Osteoblast (primary cell): ENCODE results near the gene GAMT. TPM values are rescaled to one million over a fixed set of nuclear protein-coding genes. Genes with fewer than 3 reads are reported as not detected.

Experiments used
- DNase-seq: peaks from one replicate; pipeline ENCODE4 v3.0.0; 2011; ENCODE audit warnings: low spot score, mixed read lengths; ENCODE audit not compliant: insufficient read length; ENCODE audit errors: missing footprints
- H2AFZ ChIP-seq: 2 replicates; pipeline ENCODE4 v1.6.0; 2011; ENCODE audit warnings: mild to moderate bottlenecking, low read length
- H3K27ac ChIP-seq: 2 replicates; pipeline ENCODE4 v1.5.1; 2011; ENCODE audit warnings: mild to moderate bottlenecking, low read depth, low read length, moderate library complexity
- H3K27me3 ChIP-seq: 2 replicates; pipeline ENCODE4 v1.6.0; 2012; ENCODE audit warnings: mild to moderate bottlenecking, control low read depth, inconsistent platforms, low read length, moderate library complexity; ENCODE audit not compliant: insufficient read depth
- H3K36me3 ChIP-seq: 2 replicates; pipeline ENCODE4 v1.5.1; 2011; ENCODE audit warnings: mild to moderate bottlenecking, low read length, control low read depth, moderate library complexity; ENCODE audit not compliant: insufficient read depth
- H3K4me1 ChIP-seq: 2 replicates; pipeline ENCODE4 v1.5.1; 2011; ENCODE audit warnings: mild to moderate bottlenecking, low read length, control low read depth, moderate library complexity; ENCODE audit not compliant: insufficient read depth
- H3K4me2 ChIP-seq: 2 replicates; pipeline ENCODE4 v1.6.0; 2011; ENCODE audit warnings: mild to moderate bottlenecking, low read length; ENCODE audit not compliant: insufficient read depth
- H3K4me3 ChIP-seq: fragments of 200-600 bp; sonication (generic); 3 replicates; pipeline ENCODE4 v1.5.1; 2012; ENCODE audit warnings: mild to moderate bottlenecking, low read length, inconsistent platforms; ENCODE audit not compliant: insufficient read depth
- H3K79me2 ChIP-seq: 2 replicates; pipeline ENCODE4 v1.6.0; 2012; ENCODE audit warnings: mild to moderate bottlenecking, low read length, control low read depth, inconsistent platforms; ENCODE audit not compliant: insufficient read depth
- H3K9me3 ChIP-seq: 2 replicates; pipeline ENCODE4 v1.5.1; 2011; ENCODE audit warnings: low read depth, low read length, control low read depth
- H4K20me1 ChIP-seq: 2 replicates; pipeline ENCODE4 v1.6.0; 2012; ENCODE audit warnings: mild to moderate bottlenecking, low read length, control low read depth; ENCODE audit not compliant: insufficient read depth
- CTCF ChIP-seq: IDR thresholded peaks from 2 replicates; pipeline ENCODE4 v1.5.1; 2011; ENCODE audit warnings: mild to moderate bottlenecking, low read depth, low read length, moderate library complexity; ENCODE audit errors: extremely low read depth
- total RNA-seq: library from RNA; depleted of rRNA; stranded (reverse); fragments of >200 nt; gene quantifications from 2 replicates; pipeline ENCODE4 v1.2.3, GENCODE V29; 2012

Gene GAMT
- total RNA-seq, 1 donor: 25.0 TPM

- Histone ChIP-seq H3K27ac (peak overlapping the region; percentile 78), H3K4me1 (peaks cover 38% of the 10 kb centered on the region), H3K36me3 (peaks cover 7% of the 10 kb centered on the region), H3K9me3 (no peaks in the 10 kb centered on the region), H2AFZ (no peak overlapping the region), H3K27me3 (no peaks in the 10 kb centered on the region), H3K79me2 (peaks cover 58% of the 10 kb centered on the region), H3K4me2 (peak overlapping the region; percentile 97), H3K4me3 (peak overlapping the region; percentile 85), H4K20me1 (peaks cover 51% of the 10 kb centered on the region)
- no peak for TF ChIP-seq CTCF
- DNase-seq: peak; percentile 93
Measured at GRCh38 chr19:1408300-1409203, 7.2 kb upstream of the GAMT start.

GRCh38 chr19:1407528-1408299 is 6.4 kb upstream of the GAMT start, which contains the start of gene DAZAP1:
TSS of gene DAZAP1 (plus strand) at chr19:1407586. CDS start at chr19:1407774, 188 bp downstream.
- DNase-seq: peak; percentile 88
- peak within 1 kb of the TSS; percentile 97 for H3K4me2 ChIP-seq
- peak within 1 kb of the TSS; percentile 79 for H2AFZ ChIP-seq
- H3K27me3 ChIP-seq: no peaks in the 10 kb centered on the region
- H3K4me3 ChIP-seq: peak within 1 kb of the TSS; percentile 85
- H4K20me1 ChIP-seq: peaks cover 42% of the 10 kb centered on the region
- H3K79me2 ChIP-seq: peaks cover 49% of the 10 kb centered on the region
- no peak for TF ChIP-seq CTCF
- H3K4me1 ChIP-seq: peaks cover 38% of the 10 kb centered on the region
- peak within 1 kb of the TSS; percentile 78 for H3K27ac ChIP-seq
- H3K36me3 ChIP-seq: no peaks in the 10 kb centered on the region
- no peaks in the 10 kb centered on the region for H3K9me3 ChIP-seq

- peaks cover 34% of the 10 kb centered on the region for H4K20me1 ChIP-seq
- peak; percentile 100 for DNase-seq
- H3K27ac ChIP-seq: peak overlapping the region; percentile 61
- no peaks in the 10 kb centered on the region for H3K36me3 ChIP-seq
- no peaks in the 10 kb centered on the region for H3K9me3 ChIP-seq
- H3K4me2 ChIP-seq: peak overlapping the region; percentile 82
- H3K79me2 ChIP-seq: peaks cover 42% of the 10 kb centered on the region
- H2AFZ ChIP-seq: peak overlapping the region; percentile 79
- TF ChIP-seq CTCF: peak; percentile 13
- peak overlapping the region; percentile 85 for H3K4me3 ChIP-seq
- no peaks in the 10 kb centered on the region for H3K27me3 ChIP-seq
- H3K4me1 ChIP-seq: peaks cover 37% of the 10 kb centered on the region
Measured at GRCh38 chr19:1406774-1407527, 5.6 kb upstream of the GAMT start.
